HEK293 (cell line): ENCODE data around the gene SLC25A1.

ENCODE experiments used
- CTCF ChIA-PET: fragments of 350-600 bp; formaldehyde crosslinking; extraction: SDS; loops from one replicate; lab custom pipeline; 2021; ENCODE audit warnings: antibody characterized with exemption; lab: Yijun Ruan, JAX
- POLR2A ChIA-PET: fragments of 300-600 bp; formaldehyde crosslinking; extraction: SDS; loops from one replicate; lab custom pipeline; 2020; ENCODE audit warnings: antibody characterized with exemption, inconsistent platforms; lab: Yijun Ruan, JAX
- H3K27ac ChIP-seq: fragments of 200-500 bp; sonication (Bioruptor generic); 2 replicates; pipeline ENCODE4 v1.5.1; 2014; ENCODE audit warnings: low read depth, low read length, control low read depth, inconsistent platforms; ENCODE audit errors: extremely low read depth
- H3K36me3 ChIP-seq, 2 experiments: fragments of 200-500 bp in 1 of 2; sonication (Bioruptor generic) in 1 of 2; 1 replicate in 1 of 2; 2 replicates in 1 of 2; pipeline ENCODE4 v1.5.1; 2014 to 2017; ENCODE audit warnings: inconsistent platforms in 2 of 2, low read length in 2 of 2; ENCODE audit not compliant: control insufficient read depth in 2 of 2, insufficient read depth in 1 of 2
- H3K4me1 ChIP-seq: fragments of 200-500 bp; sonication (Bioruptor generic); 2 replicates; pipeline ENCODE4 v1.5.1; 2014; ENCODE audit warnings: mild to moderate bottlenecking, low read length, inconsistent platforms; ENCODE audit not compliant: control insufficient read depth, insufficient read depth
- H3K4me3 ChIP-seq: 2 replicates; pipeline ENCODE4 v1.5.1; 2011; ENCODE audit warnings: low read depth, mild to moderate bottlenecking, control low read depth, low read length, moderate library complexity
- H3K9me3 ChIP-seq: fragments of 200-500 bp; sonication (Bioruptor generic); 2 replicates; pipeline ENCODE4 v1.5.1; 2014; ENCODE audit warnings: low read depth, low read length, inconsistent platforms; ENCODE audit not compliant: control insufficient read depth, insufficient read depth
- GLI4 ChIP-seq: fragments of 450-650 bp; formaldehyde crosslinking; IDR thresholded peaks from 2 replicates; pipeline ENCODE4 v1.5.1; 2016; ENCODE audit warnings: missing biosample characterization, missing genetic modification characterization
- SETDB1 ChIP-seq: IDR thresholded peaks from one replicate; pipeline ENCODE4 v1.6.1; 2017; ENCODE audit warnings: mild to moderate bottlenecking, low read length, moderate library complexity, mixed read lengths; ENCODE audit not compliant: insufficient read length
- SP3 ChIP-seq: fragments of 450-650 bp; formaldehyde crosslinking; IDR thresholded peaks from 2 replicates; pipeline ENCODE4 v1.5.1; 2016; ENCODE audit warnings: missing biosample characterization, missing genetic modification characterization
- TCF7L2 ChIP-seq: IDR thresholded peaks from 2 replicates; pipeline ENCODE4 v1.6.1; 2011; ENCODE audit warnings: low read depth, mild to moderate bottlenecking, inconsistent platforms, low read length, moderate library complexity, borderline replicate concordance
- ZFP41 ChIP-seq: fragments of 450-650 bp; formaldehyde crosslinking; IDR thresholded peaks from 2 replicates; pipeline ENCODE4 v1.5.1; 2016; ENCODE audit warnings: missing biosample characterization, missing genetic modification characterization, borderline replicate concordance
- ZNF175 ChIP-seq: fragments of 450-650 bp; formaldehyde crosslinking; IDR thresholded peaks from 2 replicates; pipeline ENCODE4 v1.5.1; 2016; ENCODE audit warnings: missing biosample characterization, missing genetic modification characterization
- ZNF184 ChIP-seq: fragments of 450-650 bp; IDR thresholded peaks from 2 replicates; pipeline ENCODE4 v1.5.1; 2018; ENCODE audit warnings: missing biosample characterization, mild to moderate bottlenecking, missing genetic modification characterization
- ZNF266 ChIP-seq: fragments of 450-650 bp; formaldehyde crosslinking; IDR thresholded peaks from 2 replicates; pipeline ENCODE4 v1.5.1; 2016; ENCODE audit warnings: missing biosample characterization, missing genetic modification characterization, low read depth
- ZNF292 ChIP-seq: fragments of 450-650 bp; formaldehyde crosslinking; IDR thresholded peaks from 2 replicates; pipeline ENCODE4 v1.5.1; 2016; ENCODE audit warnings: low read depth, missing biosample characterization, missing genetic modification characterization, borderline replicate concordance
- ZNF37A ChIP-seq: fragments of 450-650 bp; IDR thresholded peaks from 2 replicates; pipeline ENCODE4 v1.5.1; 2018; ENCODE audit warnings: missing biosample characterization, missing genetic modification characterization
- ZNF785 ChIP-seq: fragments of 450-650 bp; formaldehyde crosslinking; IDR thresholded peaks from 2 replicates; pipeline ENCODE4 v1.5.1; 2016; ENCODE audit warnings: missing biosample characterization, missing genetic modification characterization
- ZNF830 ChIP-seq: fragments of 450-650 bp; IDR thresholded peaks from 2 replicates; pipeline ENCODE4 v1.5.0; 2018; ENCODE audit warnings: missing biosample characterization, missing genetic modification characterization, low read depth, mild to moderate bottlenecking, moderate library complexity
- ZNF837 ChIP-seq: fragments of 450-650 bp; formaldehyde crosslinking; IDR thresholded peaks from 2 replicates; pipeline ENCODE4 v1.5.1; 2016; ENCODE audit warnings: missing biosample characterization, missing genetic modification characterization
- ZSCAN4 ChIP-seq: fragments of 450-650 bp; formaldehyde crosslinking; IDR thresholded peaks from 2 replicates; pipeline ENCODE4 v1.5.1; 2017; ENCODE audit warnings: missing biosample characterization, missing genetic modification characterization
- TF ChIP-seq, protein P1 (sequence below): fragments of 450-650 bp; formaldehyde crosslinking; IDR thresholded peaks from 2 replicates; pipeline ENCODE4 v1.5.1; 2016; ENCODE audit warnings: missing biosample characterization, missing genetic modification characterization
- TF ChIP-seq, protein P2 (sequence below): fragments of 450-650 bp; formaldehyde crosslinking; IDR thresholded peaks from 2 replicates; pipeline ENCODE4 v1.5.1; 2016; ENCODE audit warnings: missing biosample characterization, missing genetic modification characterization, low read depth
- TF ChIP-seq, protein P3 (sequence below): fragments of 450-650 bp; formaldehyde crosslinking; IDR thresholded peaks from 2 replicates; pipeline ENCODE4 v1.5.1; 2016; ENCODE audit warnings: missing biosample characterization, missing genetic modification characterization, borderline replicate concordance

The SLC25A1 gene

DNA sequence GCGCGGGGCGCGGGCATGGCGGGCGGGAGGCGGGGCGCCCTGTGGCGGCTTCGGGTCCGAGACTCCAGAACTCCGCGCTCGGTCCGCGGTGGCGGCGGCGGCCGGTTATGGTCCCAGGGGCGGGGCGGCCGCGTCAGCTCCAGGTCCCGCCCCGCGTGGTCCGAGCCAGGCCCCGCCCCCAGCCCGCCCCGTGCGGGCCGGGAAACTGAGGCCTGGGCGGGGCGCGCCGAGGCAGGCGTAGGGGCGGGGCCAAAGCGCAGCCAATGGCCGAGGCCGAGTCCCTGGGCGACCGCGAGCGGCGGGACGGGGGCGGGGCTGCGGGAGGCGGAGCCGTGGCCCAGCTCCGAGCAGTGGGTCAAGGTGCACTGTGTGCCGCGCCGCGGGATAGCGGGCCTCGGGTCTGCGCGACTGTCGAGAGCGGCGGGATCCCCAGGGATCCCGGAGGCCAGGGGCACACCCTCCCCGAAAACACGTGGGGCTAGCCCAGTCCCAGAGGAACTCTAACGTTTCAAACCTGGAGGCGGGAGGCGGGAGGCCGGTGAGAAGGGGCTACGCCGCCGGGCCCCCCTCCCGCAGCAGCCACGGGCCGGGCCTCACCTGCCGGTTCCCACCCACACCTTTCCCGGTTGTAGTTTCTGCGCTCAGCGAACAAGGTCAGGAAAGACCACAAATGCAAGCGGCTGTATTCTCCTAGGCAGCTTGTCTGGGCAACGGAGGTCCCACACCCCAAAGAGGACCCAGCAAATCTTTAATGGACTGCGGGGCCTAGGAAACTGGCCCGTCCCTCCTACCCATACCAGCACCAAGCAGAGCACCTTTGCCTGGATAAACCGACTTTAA, at the start of gene SLC25A1 (continued):
- TF ChIP-seq, protein P1, sequence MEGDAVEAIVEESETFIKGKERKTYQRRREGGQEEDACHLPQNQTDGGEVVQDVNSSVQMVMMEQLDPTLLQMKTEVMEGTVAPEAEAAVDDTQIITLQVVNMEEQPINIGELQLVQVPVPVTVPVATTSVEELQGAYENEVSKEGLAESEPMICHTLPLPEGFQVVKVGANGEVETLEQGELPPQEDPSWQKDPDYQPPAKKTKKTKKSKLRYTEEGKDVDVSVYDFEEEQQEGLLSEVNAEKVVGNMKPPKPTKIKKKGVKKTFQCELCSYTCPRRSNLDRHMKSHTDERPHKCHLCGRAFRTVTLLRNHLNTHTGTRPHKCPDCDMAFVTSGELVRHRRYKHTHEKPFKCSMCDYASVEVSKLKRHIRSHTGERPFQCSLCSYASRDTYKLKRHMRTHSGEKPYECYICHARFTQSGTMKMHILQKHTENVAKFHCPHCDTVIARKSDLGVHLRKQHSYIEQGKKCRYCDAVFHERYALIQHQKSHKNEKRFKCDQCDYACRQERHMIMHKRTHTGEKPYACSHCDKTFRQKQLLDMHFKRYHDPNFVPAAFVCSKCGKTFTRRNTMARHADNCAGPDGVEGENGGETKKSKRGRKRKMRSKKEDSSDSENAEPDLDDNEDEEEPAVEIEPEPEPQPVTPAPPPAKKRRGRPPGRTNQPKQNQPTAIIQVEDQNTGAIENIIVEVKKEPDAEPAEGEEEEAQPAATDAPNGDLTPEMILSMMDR (tag by site-specific recombination), result no peak
- TF ChIP-seq, protein P2, sequence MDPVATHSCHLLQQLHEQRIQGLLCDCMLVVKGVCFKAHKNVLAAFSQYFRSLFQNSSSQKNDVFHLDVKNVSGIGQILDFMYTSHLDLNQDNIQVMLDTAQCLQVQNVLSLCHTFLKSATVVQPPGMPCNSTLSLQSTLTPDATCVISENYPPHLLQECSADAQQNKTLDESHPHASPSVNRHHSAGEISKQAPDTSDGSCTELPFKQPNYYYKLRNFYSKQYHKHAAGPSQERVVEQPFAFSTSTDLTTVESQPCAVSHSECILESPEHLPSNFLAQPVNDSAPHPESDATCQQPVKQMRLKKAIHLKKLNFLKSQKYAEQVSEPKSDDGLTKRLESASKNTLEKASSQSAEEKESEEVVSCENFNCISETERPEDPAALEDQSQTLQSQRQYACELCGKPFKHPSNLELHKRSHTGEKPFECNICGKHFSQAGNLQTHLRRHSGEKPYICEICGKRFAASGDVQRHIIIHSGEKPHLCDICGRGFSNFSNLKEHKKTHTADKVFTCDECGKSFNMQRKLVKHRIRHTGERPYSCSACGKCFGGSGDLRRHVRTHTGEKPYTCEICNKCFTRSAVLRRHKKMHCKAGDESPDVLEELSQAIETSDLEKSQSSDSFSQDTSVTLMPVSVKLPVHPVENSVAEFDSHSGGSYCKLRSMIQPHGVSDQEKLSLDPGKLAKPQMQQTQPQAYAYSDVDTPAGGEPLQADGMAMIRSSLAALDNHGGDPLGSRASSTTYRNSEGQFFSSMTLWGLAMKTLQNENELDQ, result no peak
- TF ChIP-seq, protein P3, sequence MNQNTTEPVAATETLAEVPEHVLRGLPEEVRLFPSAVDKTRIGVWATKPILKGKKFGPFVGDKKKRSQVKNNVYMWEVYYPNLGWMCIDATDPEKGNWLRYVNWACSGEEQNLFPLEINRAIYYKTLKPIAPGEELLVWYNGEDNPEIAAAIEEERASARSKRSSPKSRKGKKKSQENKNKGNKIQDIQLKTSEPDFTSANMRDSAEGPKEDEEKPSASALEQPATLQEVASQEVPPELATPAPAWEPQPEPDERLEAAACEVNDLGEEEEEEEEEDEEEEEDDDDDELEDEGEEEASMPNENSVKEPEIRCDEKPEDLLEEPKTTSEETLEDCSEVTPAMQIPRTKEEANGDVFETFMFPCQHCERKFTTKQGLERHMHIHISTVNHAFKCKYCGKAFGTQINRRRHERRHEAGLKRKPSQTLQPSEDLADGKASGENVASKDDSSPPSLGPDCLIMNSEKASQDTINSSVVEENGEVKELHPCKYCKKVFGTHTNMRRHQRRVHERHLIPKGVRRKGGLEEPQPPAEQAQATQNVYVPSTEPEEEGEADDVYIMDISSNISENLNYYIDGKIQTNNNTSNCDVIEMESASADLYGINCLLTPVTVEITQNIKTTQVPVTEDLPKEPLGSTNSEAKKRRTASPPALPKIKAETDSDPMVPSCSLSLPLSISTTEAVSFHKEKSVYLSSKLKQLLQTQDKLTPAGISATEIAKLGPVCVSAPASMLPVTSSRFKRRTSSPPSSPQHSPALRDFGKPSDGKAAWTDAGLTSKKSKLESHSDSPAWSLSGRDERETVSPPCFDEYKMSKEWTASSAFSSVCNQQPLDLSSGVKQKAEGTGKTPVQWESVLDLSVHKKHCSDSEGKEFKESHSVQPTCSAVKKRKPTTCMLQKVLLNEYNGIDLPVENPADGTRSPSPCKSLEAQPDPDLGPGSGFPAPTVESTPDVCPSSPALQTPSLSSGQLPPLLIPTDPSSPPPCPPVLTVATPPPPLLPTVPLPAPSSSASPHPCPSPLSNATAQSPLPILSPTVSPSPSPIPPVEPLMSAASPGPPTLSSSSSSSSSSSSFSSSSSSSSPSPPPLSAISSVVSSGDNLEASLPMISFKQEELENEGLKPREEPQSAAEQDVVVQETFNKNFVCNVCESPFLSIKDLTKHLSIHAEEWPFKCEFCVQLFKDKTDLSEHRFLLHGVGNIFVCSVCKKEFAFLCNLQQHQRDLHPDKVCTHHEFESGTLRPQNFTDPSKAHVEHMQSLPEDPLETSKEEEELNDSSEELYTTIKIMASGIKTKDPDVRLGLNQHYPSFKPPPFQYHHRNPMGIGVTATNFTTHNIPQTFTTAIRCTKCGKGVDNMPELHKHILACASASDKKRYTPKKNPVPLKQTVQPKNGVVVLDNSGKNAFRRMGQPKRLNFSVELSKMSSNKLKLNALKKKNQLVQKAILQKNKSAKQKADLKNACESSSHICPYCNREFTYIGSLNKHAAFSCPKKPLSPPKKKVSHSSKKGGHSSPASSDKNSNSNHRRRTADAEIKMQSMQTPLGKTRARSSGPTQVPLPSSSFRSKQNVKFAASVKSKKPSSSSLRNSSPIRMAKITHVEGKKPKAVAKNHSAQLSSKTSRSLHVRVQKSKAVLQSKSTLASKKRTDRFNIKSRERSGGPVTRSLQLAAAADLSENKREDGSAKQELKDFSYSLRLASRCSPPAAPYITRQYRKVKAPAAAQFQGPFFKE, result no peak
- no peak for TF ChIP-seq ZNF292 (tag by site-specific recombination)
- no peak for TF ChIP-seq ZNF266 (tag by site-specific recombination)
- no peak for TF ChIP-seq ZNF830 (tag by site-specific recombination)

DNA sequence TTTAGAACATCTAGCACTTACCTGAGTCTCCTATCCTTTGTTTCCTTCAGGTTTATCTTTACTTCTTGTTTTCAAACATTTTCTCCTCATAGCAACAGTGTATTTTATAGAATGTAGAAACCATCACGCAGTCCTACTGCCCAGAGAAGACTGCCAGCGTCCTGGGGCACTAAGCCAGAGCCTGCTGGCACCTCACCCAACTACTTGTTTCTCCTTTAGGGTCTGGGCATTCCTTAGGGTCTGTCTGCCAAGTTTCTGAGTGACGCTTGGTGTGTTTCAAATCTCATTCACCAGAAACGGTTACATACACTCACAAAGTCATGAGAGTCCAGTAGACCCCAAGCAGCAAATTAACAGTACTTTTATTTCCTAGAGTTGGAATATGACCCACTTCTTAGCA, 49.6 kb upstream of the SLC25A1 start:
- Histone ChIP-seq H3K9me3 (no peaks in the 10 kb centered on the region), H3K36me3 (peaks cover 0 to 79% of the 10 kb centered on the region in 2 experiments; a peak in 1 of 3 replicates), H3K4me3 (no peak overlapping the region), H3K4me1 (peaks cover 6% of the 10 kb centered on the region; the same call in 1 of the 2 replicates), H3K27ac (no peak overlapping the region)
- TF ChIP-seq TCF7L2 (no peak), SP3 (tag by site-specific recombination) (no peak), ZNF184 (tag by site-specific recombination) (no peak), SETDB1 (no peak), ZNF837 (tag by site-specific recombination) (no peak), ZNF785 (tag by site-specific recombination) (no peak), ZNF175 (tag by site-specific recombination) (no peak), ZNF37A (no peak), ZFP41 (tag by site-specific recombination) (no peak), GLI4 (no peak), ZSCAN4 (tag by site-specific recombination) (no peak)
- POLR2A ChIA-PET, result no interaction called here
- CTCF ChIA-PET, result interaction anchor here (0.7 kb wide), 1 partner anchor 175 kb away, joined by 3 read pairs; no protein-coding TSS in a partner anchor
